Sigmoid colon (tissue), 3 donors: ENCODE data around the gene JPH2.

ENCODE experiments used
- CTCF ChIP-seq, 4 experiments: fragments of 450-650 bp in 3 of 4; fragments of 200-600 bp in 1 of 4; IDR thresholded peaks; one replicate each; pipeline ENCODE4 v1.5.1; 2016 to 2019; ENCODE audit warnings: antibody characterized with exemption in 4 of 4, mild to moderate bottlenecking in 3 of 4, moderate library complexity in 2 of 4
- POLR2A ChIP-seq, 2 donors: fragments of 450-650 bp; IDR thresholded peaks; one replicate each; pipeline ENCODE4 v1.6.1; 2016; ENCODE audit warnings: antibody characterized with exemption in 2 of 2, mild to moderate bottlenecking in 2 of 2, moderate library complexity in 2 of 2

GRCh38 chr20:44172572-44172950 lies 14.4 kb downstream of the JPH2 start:
- TF ChIP-seq CTCF (IDR thresholded peaks at IDR 0.05) (no peak), POLR2A (IDR thresholded peaks at IDR 0.05) (no peak)
